Epidermal melanocyte (primary cell): ENCODE measurements around the gene EFS.
"Not testable (repeated sequence)": the region's sequence is repeated elsewhere in the genome, so short reads cannot be mapped to it uniquely, and the experiment has no call there.

Experiments used
- DNase-seq: peaks from one replicate; pipeline ENCODE4 v3.0.0; 2011; ENCODE audit warnings: low spot score; ENCODE audit not compliant: insufficient read length

The EFS gene

GRCh38 chr14:23327947-23328744, 36.8 kb downstream of the EFS start:
- DNase-seq: peak; percentile 74

- DNase-seq: no peak
Measured at GRCh38 chr14:23326491-23327332, 38.3 kb downstream of the EFS start.

- not testable (repeated sequence) for DNase-seq
Measured at GRCh38 chr14:23325746-23326145, 39.2 kb downstream of the EFS start.

- no peak for DNase-seq
Measured at GRCh38 chr14:23324993-23325392, 40.0 kb downstream of the EFS start.

- DNase-seq: no peak
Measured at GRCh38 chr14:23324455-23324846, 40.5 kb downstream of the EFS start.

GRCh38 chr14:23323838-23324454, 41.0 kb downstream of the EFS start:
- DNase-seq: no peak

GRCh38 chr14:23322568-23323517, 42.1 kb downstream of the EFS start:
- DNase-seq: no peak

- no peak for DNase-seq
Measured at GRCh38 chr14:23321572-23322547, 43.1 kb downstream of the EFS start.

- DNase-seq: peak; percentile 96
Measured at GRCh38 chr14:23320584-23321571, 44.1 kb downstream of the EFS start, which contains the start of gene PABPN1. Gene PABPN1 (plus strand): TSS chr14:23321457. CDS start chr14:23321470, 13 bp downstream.

- DNase-seq: no peak
Measured at GRCh38 chr14:23319746-23320583, 45.0 kb downstream of the EFS start.

GRCh38 chr14:23316300-23316699, 48.7 kb downstream of the EFS start:
- DNase-seq: no peak

- no peak for DNase-seq
Measured at GRCh38 chr14:23310546-23310945, 54.4 kb downstream of the EFS start.

GRCh38 chr14:23308721-23309445, 56.1 kb downstream of the EFS start:
- DNase-seq: no peak

- no peak for DNase-seq
Measured at GRCh38 chr14:23307687-23308644, 57.0 kb downstream of the EFS start.

GRCh38 chr14:23307146-23307530, 57.8 kb downstream of the EFS start:
- no peak for DNase-seq
